Measurements from ENCODE around the gene BAZ2B. TPM values are rescaled to one million over a fixed set of nuclear protein-coding genes. Genes with fewer than 3 reads are reported as not detected.

BAZ2B gene
- total RNA-seq, 1 donor from 2014 or later = 226 TPM

DNA sequence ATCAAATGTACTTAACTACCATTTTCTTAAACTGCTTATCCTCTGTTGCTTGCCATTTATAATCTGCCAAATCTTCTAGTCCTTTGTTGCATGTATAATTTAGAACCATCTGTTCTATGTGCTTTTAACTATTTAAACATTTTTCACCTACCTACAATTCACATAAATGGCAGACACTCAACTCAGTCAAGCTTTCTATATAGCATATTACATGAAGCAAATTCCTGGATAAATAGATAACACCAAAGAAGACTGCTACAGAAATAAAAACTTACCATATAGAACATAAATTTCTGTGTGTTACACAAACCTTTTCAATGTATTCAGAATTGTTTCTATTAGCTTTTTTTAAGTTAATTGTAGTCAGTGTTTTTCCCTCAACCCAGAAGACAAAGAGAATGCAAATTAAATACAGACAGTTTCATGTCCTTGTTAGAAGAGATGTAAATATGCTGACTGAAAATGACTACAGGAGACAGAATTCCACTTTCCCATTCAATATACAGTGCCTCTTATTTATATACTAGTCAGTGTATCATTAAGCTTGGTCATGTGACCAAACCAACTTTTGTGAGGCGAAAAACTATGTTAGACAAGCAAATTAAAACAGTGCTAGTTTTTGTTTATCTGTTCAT, 2.6 kb downstream of the BAZ2B start:
- DNase-seq = no peak
- peak overlapping the region; percentile 98 for H3K4me3 Mint-ChIP-seq (ENCODE audit: unreplicated experiment)
- H3K4me1 Mint-ChIP-seq (ENCODE audit: low read depth, unreplicated experiment) = peaks cover 25% of the 10 kb centered on the region
- peak overlapping the region; percentile 99 for H3K27ac Mint-ChIP-seq (ENCODE audit: unreplicated experiment)
- peaks cover 27% of the 10 kb centered on the region for H3K9me3 Mint-ChIP-seq (ENCODE audit: unreplicated experiment)
- H3K27me3 Mint-ChIP-seq (ENCODE audit: unreplicated experiment) = peaks cover 21% of the 10 kb centered on the region
- TF ChIP-seq, protein P1, sequence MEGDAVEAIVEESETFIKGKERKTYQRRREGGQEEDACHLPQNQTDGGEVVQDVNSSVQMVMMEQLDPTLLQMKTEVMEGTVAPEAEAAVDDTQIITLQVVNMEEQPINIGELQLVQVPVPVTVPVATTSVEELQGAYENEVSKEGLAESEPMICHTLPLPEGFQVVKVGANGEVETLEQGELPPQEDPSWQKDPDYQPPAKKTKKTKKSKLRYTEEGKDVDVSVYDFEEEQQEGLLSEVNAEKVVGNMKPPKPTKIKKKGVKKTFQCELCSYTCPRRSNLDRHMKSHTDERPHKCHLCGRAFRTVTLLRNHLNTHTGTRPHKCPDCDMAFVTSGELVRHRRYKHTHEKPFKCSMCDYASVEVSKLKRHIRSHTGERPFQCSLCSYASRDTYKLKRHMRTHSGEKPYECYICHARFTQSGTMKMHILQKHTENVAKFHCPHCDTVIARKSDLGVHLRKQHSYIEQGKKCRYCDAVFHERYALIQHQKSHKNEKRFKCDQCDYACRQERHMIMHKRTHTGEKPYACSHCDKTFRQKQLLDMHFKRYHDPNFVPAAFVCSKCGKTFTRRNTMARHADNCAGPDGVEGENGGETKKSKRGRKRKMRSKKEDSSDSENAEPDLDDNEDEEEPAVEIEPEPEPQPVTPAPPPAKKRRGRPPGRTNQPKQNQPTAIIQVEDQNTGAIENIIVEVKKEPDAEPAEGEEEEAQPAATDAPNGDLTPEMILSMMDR (IDR thresholded peaks at IDR 0.05; ENCODE audit: partially characterized antibody, unreplicated experiment) = no peak
- peaks cover 10% of the 10 kb centered on the region for H3K36me3 Mint-ChIP-seq (ENCODE audit: unreplicated experiment)

DNA sequence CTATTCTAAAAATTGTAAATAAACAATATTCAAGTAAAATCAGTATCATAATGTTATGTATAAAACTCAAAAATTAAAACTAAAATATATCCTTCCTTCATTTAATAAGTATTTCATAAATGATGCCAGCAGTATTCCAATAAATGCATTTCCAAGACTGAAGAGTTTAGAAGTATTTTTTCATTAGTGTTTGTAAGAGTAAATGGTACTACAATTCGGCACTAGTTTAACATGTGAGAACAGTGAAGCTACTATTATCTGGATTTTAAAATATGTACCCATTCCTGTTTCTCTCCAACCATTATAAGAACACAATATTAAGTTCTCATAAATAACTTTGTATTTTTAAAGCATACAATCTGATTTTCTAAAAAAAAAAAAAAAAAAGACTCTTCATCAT, 3.3 kb downstream of the BAZ2B start:
- no peak for DNase-seq
- H3K27me3 Mint-ChIP-seq (ENCODE audit: unreplicated experiment) = peaks cover 21% of the 10 kb centered on the region
- H3K4me3 Mint-ChIP-seq (ENCODE audit: unreplicated experiment) = peak overlapping the region; percentile 98
- peak overlapping the region; percentile 99 for H3K27ac Mint-ChIP-seq (ENCODE audit: unreplicated experiment)
- peaks cover 10% of the 10 kb centered on the region for H3K36me3 Mint-ChIP-seq (ENCODE audit: unreplicated experiment)
- TF ChIP-seq, protein P1 (IDR thresholded peaks at IDR 0.05; ENCODE audit: partially characterized antibody, unreplicated experiment) = no peak
- H3K9me3 Mint-ChIP-seq (ENCODE audit: unreplicated experiment) = peaks cover 27% of the 10 kb centered on the region
- H3K4me1 Mint-ChIP-seq (ENCODE audit: low read depth, unreplicated experiment) = peaks cover 30% of the 10 kb centered on the region

DNA sequence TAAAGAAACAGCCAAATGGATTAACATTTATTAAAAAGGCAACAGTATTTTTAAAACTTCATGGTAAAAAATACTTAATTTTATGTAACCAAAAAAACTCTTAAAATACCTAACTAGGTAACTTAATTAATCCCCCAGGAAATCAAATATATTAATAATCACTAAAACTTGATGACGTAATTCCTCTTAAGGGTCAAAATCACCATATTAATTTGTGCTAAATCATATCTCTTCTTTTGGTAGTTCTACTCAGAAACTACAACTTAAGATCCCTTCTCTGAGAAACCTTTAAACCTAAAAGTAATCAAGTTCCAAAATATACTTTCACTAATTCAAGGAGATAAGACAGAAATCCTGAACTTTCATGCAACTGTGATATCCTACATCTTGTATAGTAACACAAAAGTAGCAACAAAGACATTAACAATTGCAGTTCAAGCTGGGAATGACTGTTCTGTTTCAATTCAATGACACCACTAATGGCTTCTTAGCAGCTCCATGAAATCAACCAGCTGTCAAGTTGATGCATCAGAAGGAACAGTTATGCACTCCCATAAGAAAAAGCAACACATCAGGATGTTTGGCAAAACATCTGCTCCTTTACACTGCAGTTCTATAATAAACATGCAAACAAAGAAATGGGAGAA, 4.0 kb downstream of the BAZ2B start:
- TF ChIP-seq, protein P1 (IDR thresholded peaks at IDR 0.05; ENCODE audit: partially characterized antibody, unreplicated experiment) = no peak
- Mint-ChIP-seq H3K27me3 (ENCODE audit: unreplicated experiment) (peaks cover 21% of the 10 kb centered on the region), H3K36me3 (ENCODE audit: unreplicated experiment) (peaks cover 10% of the 10 kb centered on the region), H3K4me1 (ENCODE audit: low read depth, unreplicated experiment) (peaks cover 31% of the 10 kb centered on the region), H3K4me3 (ENCODE audit: unreplicated experiment) (peak overlapping the region; percentile 98), H3K27ac (ENCODE audit: unreplicated experiment) (peak overlapping the region; percentile 99), H3K9me3 (ENCODE audit: unreplicated experiment) (peaks cover 27% of the 10 kb centered on the region)
- no peak for DNase-seq

DNA sequence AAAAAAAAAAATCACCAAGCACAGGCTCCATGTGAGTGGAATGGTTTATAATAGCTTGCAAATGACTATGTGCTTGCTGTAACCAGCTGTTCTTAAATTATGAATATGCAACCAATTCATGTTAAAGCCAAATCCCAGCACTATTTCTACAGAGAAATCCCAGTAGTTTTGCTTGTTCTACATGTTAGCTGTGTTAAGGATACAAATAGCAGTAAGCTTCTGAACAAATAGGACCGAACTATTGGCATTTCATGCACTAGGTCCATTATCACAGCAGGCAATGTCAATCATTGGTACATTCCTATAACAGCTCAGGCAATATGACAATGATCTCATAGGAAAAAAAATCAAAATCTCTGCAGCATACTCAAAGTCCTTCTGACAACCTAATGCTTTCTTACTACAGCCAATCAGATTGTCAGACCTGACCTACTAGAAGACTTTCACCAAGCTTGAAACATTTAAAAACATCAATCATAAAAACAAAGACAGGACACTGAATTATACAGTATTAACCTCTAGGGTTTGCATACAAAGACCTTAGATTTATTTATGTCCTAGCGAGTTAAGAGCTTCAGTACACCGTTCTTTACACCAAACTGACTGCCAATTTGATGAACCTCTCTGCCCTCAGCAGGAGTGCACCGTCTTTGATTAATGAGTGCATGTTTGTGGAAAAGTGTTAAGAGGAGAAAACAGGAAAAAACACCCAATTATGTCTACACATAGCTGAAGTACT, 6.4 kb downstream of the BAZ2B start:
- H3K9me3 Mint-ChIP-seq (ENCODE audit: unreplicated experiment) = peaks cover 13% of the 10 kb centered on the region
- peaks cover 41% of the 10 kb centered on the region for H3K4me1 Mint-ChIP-seq (ENCODE audit: low read depth, unreplicated experiment)
- peak overlapping the region; percentile 76 for H3K4me3 Mint-ChIP-seq (ENCODE audit: unreplicated experiment)
- H3K27me3 Mint-ChIP-seq (ENCODE audit: unreplicated experiment) = peaks cover 8% of the 10 kb centered on the region
- peaks cover 5% of the 10 kb centered on the region for H3K36me3 Mint-ChIP-seq (ENCODE audit: unreplicated experiment)
- no peak for DNase-seq
- TF ChIP-seq, protein P1 (IDR thresholded peaks at IDR 0.05; ENCODE audit: partially characterized antibody, unreplicated experiment) = no peak
- H3K27ac Mint-ChIP-seq (ENCODE audit: unreplicated experiment) = peak overlapping the region; percentile 89
